SK-N-SH treated with all-trans-retinoic acid at 6 μM for 48 hours (cell line): Measurements from ENCODE around the gene SCG3.

Source experiments
- CREB5 ChIP-seq: fragments of 250-450 bp; sonication (Bioruptor Pico); IDR thresholded peaks from 2 replicates; pipeline ENCODE4 v1.5.1; 2020; ENCODE audit warnings: low read depth, mild to moderate bottlenecking, moderate library complexity
- CSRNP3 ChIP-seq: fragments of 250-450 bp; sonication (Bioruptor Pico); IDR thresholded peaks from 2 replicates; pipeline ENCODE4 v1.5.1; 2021; ENCODE audit warnings: mild to moderate bottlenecking, moderate library complexity
- OSR1 ChIP-seq: fragments of 250-450 bp; sonication (Bioruptor Pico); IDR thresholded peaks from 2 replicates; pipeline ENCODE4 v1.8.0; 2022; ENCODE audit warnings: moderate library complexity, mild to moderate bottlenecking, inconsistent platforms
- PATZ1 ChIP-seq: fragments of 250-450 bp; sonication (Bioruptor Pico); IDR thresholded peaks from 2 replicates; pipeline ENCODE4 v1.8.0; 2020; ENCODE audit warnings: mild to moderate bottlenecking, moderate library complexity, borderline replicate concordance
- RARB ChIP-seq: fragments of 250-450 bp; sonication (Bioruptor Pico); IDR thresholded peaks from 2 replicates; pipeline ENCODE4 v1.8.0; 2021; ENCODE audit warnings: mild to moderate bottlenecking, moderate library complexity
- SNAI2 ChIP-seq: fragments of 250-450 bp; sonication (Bioruptor Pico); IDR thresholded peaks from 2 replicates; pipeline ENCODE4 v1.5.0; 2020; ENCODE audit warnings: mild to moderate bottlenecking, moderate library complexity
- TCF4 ChIP-seq: fragments of 250-450 bp; sonication (Bioruptor Pico); IDR thresholded peaks from 2 replicates; pipeline ENCODE4 v1.8.0; 2021; ENCODE audit warnings: mild to moderate bottlenecking, moderate library complexity, borderline replicate concordance
- ZC3H10 ChIP-seq: fragments of 250-450 bp; sonication (Bioruptor Pico); IDR thresholded peaks from 2 replicates; pipeline ENCODE4 v1.5.1; 2021; ENCODE audit warnings: mild to moderate bottlenecking, moderate library complexity
- ZFP3 ChIP-seq: fragments of 250-450 bp; sonication (Bioruptor Pico); IDR thresholded peaks from 2 replicates; pipeline ENCODE4 v1.5.0; 2020; ENCODE audit warnings: mild to moderate bottlenecking, moderate library complexity

GRCh38 chr15:51677452-51677851 is 3.9 kb upstream of the SCG3 start:
- TF ChIP-seq ZFP3 (CRISPR knock-in tag) (no peak), SNAI2 (CRISPR knock-in tag) (no peak), RARB (no peak), OSR1 (no peak), PATZ1 (CRISPR knock-in tag) (no peak), ZC3H10 (no peak), CSRNP3 (CRISPR knock-in tag) (no peak), CREB5 (CRISPR knock-in tag) (no peak), TCF4 (no peak)
